GM18505 (cell line): ENCODE results near the gene GPNMB.

ENCODE experiments used
- ATAC-seq: cut with Tn5 transposase; IDR thresholded peaks from one replicate; pipeline ENCODE4 v1.9.1; 2021; ENCODE audit not compliant: unreplicated experiment
- POLR2A ChIP-seq: IDR thresholded peaks from 4 replicates; pipeline ENCODE4 v1.6.1; 2011; ENCODE audit warnings: borderline replicate concordance; ENCODE audit not compliant: insufficient read depth, insufficient read length; ENCODE audit errors: extremely low read depth

GPNMB gene

GRCh38 chr7:23242321-23242720, 4.3 kb upstream of the GPNMB start:
- no peak for TF ChIP-seq POLR2A

DNA sequence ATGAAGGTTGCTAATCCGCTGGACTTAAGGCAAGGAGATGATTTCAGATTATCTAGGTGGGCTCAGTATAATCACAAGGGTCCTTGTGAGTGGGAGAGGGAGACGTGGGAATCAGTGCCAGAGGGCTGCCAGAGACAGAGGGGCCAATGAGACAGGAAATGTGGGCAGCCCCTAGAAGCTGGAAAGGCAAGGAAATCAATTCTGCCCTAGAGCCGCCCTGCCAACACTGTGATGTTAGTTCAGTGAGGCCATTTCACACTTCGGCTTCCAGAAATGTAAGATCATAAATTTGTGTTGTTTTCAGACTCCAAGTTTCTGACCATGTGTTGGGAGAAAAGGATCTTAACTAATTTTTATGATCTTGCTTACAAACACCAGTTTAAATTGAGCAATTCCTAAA, 3.6 kb upstream of the GPNMB start:
- no peak for ATAC-seq
- no peak for TF ChIP-seq POLR2A

More at GRCh38 chr7:23242321-23242720, 4.3 kb upstream of the GPNMB start:
- no peak for ATAC-seq

DNA sequence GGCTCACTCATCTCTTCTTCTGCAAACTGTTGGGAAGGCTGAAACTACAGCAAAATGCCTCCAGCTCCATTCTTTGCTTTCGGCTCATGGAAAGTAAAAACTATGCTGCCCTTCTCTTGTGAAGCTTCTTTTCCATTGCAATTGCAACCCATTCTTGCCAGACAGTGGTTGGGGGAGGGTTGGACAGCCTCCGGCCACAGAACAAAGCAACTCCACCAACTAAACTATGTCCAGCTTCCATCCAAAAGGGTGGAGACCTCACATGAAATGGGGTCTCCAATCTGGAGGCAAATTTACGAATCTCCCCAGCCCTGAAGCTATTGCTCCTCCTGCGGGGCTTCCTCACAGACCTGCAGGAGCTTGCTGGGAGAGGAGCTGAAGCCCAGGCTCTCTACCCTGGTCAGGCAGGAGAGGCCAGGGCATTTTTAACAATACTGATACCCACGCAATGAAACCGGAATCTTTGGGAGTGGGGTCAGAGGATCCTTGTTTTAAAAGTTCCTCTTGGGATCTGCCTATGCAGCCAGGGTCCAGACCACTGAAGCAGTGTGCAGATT, 549 bp downstream of the GPNMB start:
- TF ChIP-seq POLR2A = no peak
- no peak for ATAC-seq

- TF ChIP-seq POLR2A = no peak
- ATAC-seq = no peak
These were observed 1.2 kb downstream of the GPNMB start for GRCh38 chr7:23247603-23248335.

DNA sequence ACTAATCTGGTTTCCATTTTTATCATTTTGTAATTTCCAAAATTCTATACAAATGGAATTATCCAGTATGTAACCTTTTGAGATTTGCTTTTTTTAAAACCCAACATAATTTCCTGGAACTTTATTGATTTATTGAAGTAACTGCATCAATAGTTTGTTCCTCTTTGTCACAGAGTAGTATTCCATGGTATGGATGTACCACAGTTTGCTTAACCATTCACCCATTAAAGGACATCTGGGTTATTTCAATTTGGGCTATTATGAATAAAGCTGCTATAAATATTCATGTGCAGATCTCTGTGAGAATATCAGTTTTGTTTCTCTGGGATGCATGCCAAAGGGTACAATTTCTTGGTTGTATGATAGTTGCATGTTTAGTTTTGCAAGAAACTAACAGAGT, 2.9 kb downstream of the GPNMB start:
- TF ChIP-seq POLR2A = no peak
- ATAC-seq = no peak

GRCh38 chr7:23254051-23254681, 7.6 kb downstream of the GPNMB start:
- no peak for ATAC-seq
- TF ChIP-seq POLR2A = no peak

- ATAC-seq = no peak
- no peak for TF ChIP-seq POLR2A
These were observed 10.2 kb downstream of the GPNMB start for GRCh38 chr7:23256731-23257130.

DNA sequence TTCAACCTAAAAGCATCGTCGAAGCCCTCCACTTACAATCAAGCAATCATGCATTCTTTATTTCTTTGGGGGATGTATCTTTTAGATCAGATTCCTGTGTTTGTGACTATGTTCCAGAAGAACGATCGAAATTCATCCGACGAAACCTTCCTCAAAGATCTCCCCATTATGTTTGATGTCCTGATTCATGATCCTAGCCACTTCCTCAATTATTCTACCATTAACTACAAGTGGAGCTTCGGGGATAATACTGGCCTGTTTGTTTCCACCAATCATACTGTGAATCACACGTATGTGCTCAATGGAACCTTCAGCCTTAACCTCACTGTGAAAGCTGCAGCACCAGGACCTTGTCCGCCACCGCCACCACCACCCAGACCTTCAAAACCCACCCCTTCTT, 13.8 kb downstream of the GPNMB start:
- ATAC-seq = no peak
- no peak for TF ChIP-seq POLR2A

DNA sequence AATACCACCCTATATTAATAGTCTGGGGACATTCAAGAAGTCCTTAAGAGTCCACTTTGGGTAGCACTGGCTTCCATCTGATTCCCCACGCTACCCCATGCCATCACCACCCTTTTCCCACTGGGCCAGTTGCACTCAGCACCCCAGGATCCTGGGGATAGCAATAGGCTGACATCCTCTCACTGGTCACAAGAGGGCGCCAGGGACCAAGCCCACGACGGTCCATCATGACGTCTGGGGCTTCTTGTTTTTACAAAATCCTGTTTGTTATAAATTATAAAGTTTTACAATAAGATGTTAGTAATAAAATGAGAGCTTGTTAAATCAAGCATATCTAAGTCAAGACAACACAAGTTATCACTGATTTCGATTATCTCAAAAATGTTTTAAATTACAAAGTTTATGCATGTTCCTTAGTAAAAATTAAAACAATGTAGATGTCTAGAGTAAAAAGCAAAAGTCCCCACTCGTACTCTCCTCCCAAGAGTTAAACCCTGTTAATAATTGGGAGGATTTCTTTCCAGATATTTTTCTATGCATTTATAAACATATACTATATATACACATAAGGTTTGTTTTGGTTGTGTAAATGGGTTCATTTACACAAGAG, 15.4 kb downstream of the GPNMB start:
- no peak for ATAC-seq
- no peak for TF ChIP-seq POLR2A

GRCh38 chr7:23264916-23265458, 18.4 kb downstream of the GPNMB start:
- no peak for TF ChIP-seq POLR2A
- no peak for ATAC-seq

- TF ChIP-seq POLR2A = no peak
These were observed 20.3 kb downstream of the GPNMB start for GRCh38 chr7:23266918-23267317.

DNA sequence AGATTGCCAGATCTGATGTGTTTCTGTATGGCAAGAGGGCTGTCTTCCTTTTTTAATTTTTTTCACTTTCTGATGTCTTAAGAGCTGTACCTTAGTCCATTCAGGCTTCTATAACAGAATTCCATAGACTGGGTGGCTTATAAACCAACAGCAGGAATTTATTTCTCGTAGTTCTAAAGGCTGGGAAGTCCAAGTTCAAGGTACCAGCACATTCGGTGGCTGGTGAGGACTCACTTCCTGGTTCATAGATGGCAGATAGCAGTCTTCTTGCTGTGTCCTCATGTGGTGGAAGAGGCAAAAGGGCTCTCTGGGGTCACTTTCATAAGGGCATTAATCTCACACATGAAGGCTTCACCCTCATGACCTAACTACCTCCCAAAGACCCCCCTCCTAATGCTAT, 20.8 kb downstream of the GPNMB start:
- ATAC-seq = no peak

More at GRCh38 chr7:23266918-23267317, 20.3 kb downstream of the GPNMB start:
- ATAC-seq = no peak

DNA sequence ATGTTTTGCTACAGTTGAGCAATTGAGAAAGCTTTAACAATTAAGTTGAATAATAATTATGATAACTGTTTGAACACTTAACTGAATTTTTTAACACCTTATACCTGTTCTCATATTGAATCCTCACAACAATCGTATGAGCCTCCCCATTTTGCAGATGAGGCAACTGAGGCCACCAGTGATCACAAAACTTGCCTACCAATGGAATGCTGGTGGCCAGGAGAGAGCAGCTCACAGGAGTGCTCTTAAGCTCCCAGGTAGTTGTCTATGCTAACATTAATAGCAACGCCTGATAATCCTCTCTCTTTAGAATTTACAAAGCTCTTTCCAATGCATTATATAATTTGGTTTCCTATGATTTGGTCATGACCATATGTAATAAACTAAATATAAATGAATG, 21.6 kb downstream of the GPNMB start:
- TF ChIP-seq POLR2A = no peak
- no peak for ATAC-seq

More for the DNA sequence above, 20.8 kb downstream of the GPNMB start:
- no peak for TF ChIP-seq POLR2A

- no peak for ATAC-seq
- TF ChIP-seq POLR2A = no peak
These were observed 22.2 kb downstream of the GPNMB start for GRCh38 chr7:23268746-23269145.

GRCh38 chr7:23272275-23272674, 25.7 kb downstream of the GPNMB start:
- no peak for ATAC-seq

More at GRCh38 chr7:23272275-23272674, 25.7 kb downstream of the GPNMB start:
- no peak for TF ChIP-seq POLR2A
